Ecto neural progenitor cell (in vitro differentiated cells): ENCODE measurements around the gene ROBO4.

Experiments
- DNase-seq: peaks from one replicate; pipeline ENCODE4 v3.0.0-alpha.2; 2018; ENCODE audit warnings: low spot score

The ROBO4 gene

GRCh38 chr11:124840666-124841065 lies 57.0 kb downstream of the ROBO4 start:
- no peak for DNase-seq

GRCh38 chr11:124839972-124840621 lies 57.6 kb downstream of the ROBO4 start:
- no peak for DNase-seq

GRCh38 chr11:124839128-124839971 lies 58.3 kb downstream of the ROBO4 start:
- DNase-seq, result peak; percentile 70

GRCh38 chr11:124838805-124839127 lies 58.9 kb downstream of the ROBO4 start:
- DNase-seq, result no peak

GRCh38 chr11:124837491-124837856 lies 60.2 kb downstream of the ROBO4 start:
- peak; percentile 61 for DNase-seq

GRCh38 chr11:124835918-124836317 lies 61.7 kb downstream of the ROBO4 start:
- DNase-seq, result no peak

- no peak for DNase-seq
Observed at GRCh38 chr11:124834526-124835180, 63.0 kb downstream of the ROBO4 start.
